Measurements from ENCODE around the gene STARD13. TPM values are rescaled to one million over a fixed set of nuclear protein-coding genes. Genes with fewer than 3 reads are reported as not detected.

The STARD13 gene
- total RNA-seq, 2 donors from 2014 or later = 27.4 to 31.1 TPM

- H3K9me3 ChIP-seq = no peaks in the 10 kb centered on the region
- no peaks in the 10 kb centered on the region for H3K27me3 ChIP-seq (replicated peaks; ENCODE audit: insufficient read depth)
- no peak overlapping the region for H3K4me3 ChIP-seq
- H3K27ac ChIP-seq = no peak overlapping the region
- no peak for TF ChIP-seq POLR2A (IDR thresholded peaks at IDR 0.05)
- TF ChIP-seq POLR2AphosphoS5 (IDR thresholded peaks at IDR 0.05) = no peak
- no peak for TF ChIP-seq CTCF (IDR thresholded peaks at IDR 0.05)
- intact Hi-C loops (cut with DNase I) = no loop called here
- no peaks in the 10 kb centered on the region for H3K4me1 ChIP-seq (replicated peaks)
- no peaks in the 10 kb centered on the region for H3K36me3 ChIP-seq
- no peak for DNase-seq (ENCODE audit: low spot score)
- WGBS = 92% methylated on average over 1 of the region's 1 CpG
Measured at GRCh38 chr13:33313504-33313903, 27.9 kb upstream of the STARD13 start.

- no peak for TF ChIP-seq POLR2AphosphoS5 (IDR thresholded peaks at IDR 0.05)
- no peak for TF ChIP-seq POLR2A (IDR thresholded peaks at IDR 0.05)
- no peak for TF ChIP-seq CTCF (IDR thresholded peaks at IDR 0.05)
Measured at GRCh38 chr13:33312861-33313212, 27.3 kb upstream of the STARD13 start.

GRCh38 chr13:33312150-33312860 lies 26.8 kb upstream of the STARD13 start:
- H3K36me3 ChIP-seq = no peaks in the 10 kb centered on the region
- DNase-seq (ENCODE audit: low spot score) = no peak
- intact Hi-C loops (cut with DNase I) = no loop called here
- no peaks in the 10 kb centered on the region for H3K9me3 ChIP-seq
- peak overlapping the region in 1 of 2 donors; percentile 6 for H3K27ac ChIP-seq
- H3K4me3 ChIP-seq = no peak overlapping the region
- no peaks in the 10 kb centered on the region for H3K4me1 ChIP-seq (replicated peaks)
- TF ChIP-seq CTCF (IDR thresholded peaks at IDR 0.05) (peak in 3 of 4 experiments; percentile 21 to 36 (median 28)), POLR2AphosphoS5 (IDR thresholded peaks at IDR 0.05) (no peak)
- 47% methylated on average over 4 of the region's 4 CpGs for WGBS
- no peaks in the 10 kb centered on the region for H3K27me3 ChIP-seq (replicated peaks; ENCODE audit: insufficient read depth)

More at GRCh38 chr13:33312861-33313212, 27.3 kb upstream of the STARD13 start:
- intact Hi-C loops (cut with DNase I) = no loop called here
- no peak for DNase-seq (ENCODE audit: low spot score)
- WGBS = 56% methylated on average over 2 of the region's 2 CpGs
- H3K9me3 ChIP-seq = no peaks in the 10 kb centered on the region
- no peaks in the 10 kb centered on the region for H3K27me3 ChIP-seq (replicated peaks; ENCODE audit: insufficient read depth)
- H3K36me3 ChIP-seq = no peaks in the 10 kb centered on the region
- H3K4me3 ChIP-seq = no peak overlapping the region
- no peak overlapping the region for H3K27ac ChIP-seq
- H3K4me1 ChIP-seq (replicated peaks) = no peaks in the 10 kb centered on the region

GRCh38 chr13:33311040-33311439 lies 25.5 kb upstream of the STARD13 start:
- Histone ChIP-seq H3K27me3 (replicated peaks; ENCODE audit: insufficient read depth) (no peaks in the 10 kb centered on the region), H3K4me1 (replicated peaks) (no peaks in the 10 kb centered on the region), H3K4me3 (no peak overlapping the region), H3K36me3 (no peaks in the 10 kb centered on the region), H3K9me3 (no peaks in the 10 kb centered on the region), H3K27ac (no peak overlapping the region)
- WGBS = 94% methylated on average over 2 of the region's 2 CpGs
- intact Hi-C loops (cut with DNase I) = no loop called here
- DNase-seq (ENCODE audit: low spot score) = no peak
- TF ChIP-seq CTCF (IDR thresholded peaks at IDR 0.05) = no peak
- no peak for TF ChIP-seq POLR2A (IDR thresholded peaks at IDR 0.05)
- TF ChIP-seq POLR2AphosphoS5 (IDR thresholded peaks at IDR 0.05) = no peak
